A673 (cell line): Measurements from ENCODE around the gene MDGA2.

Experiments used
- CTCF ChIP-seq: fragments of 300-800, 200-600 bp; sonication (generic); conservative IDR thresholded peaks from 2 replicates; pipeline ENCODE4 v1.5.1; 2017; ENCODE audit warnings: low read depth, mild to moderate bottlenecking, antibody characterized with exemption, low read length, moderate library complexity, mixed read lengths
- EZH2 ChIP-seq: fragments of 200-600 bp; sonication (generic); IDR thresholded peaks from 2 replicates; pipeline ENCODE4 v1.6.1; 2017; ENCODE audit warnings: borderline replicate concordance, low read depth, mild to moderate bottlenecking, mixed read lengths, antibody characterized with exemption, low read length; ENCODE audit not compliant: poor library complexity, severe bottlenecking

GRCh38 chr14:47549886-47550285, 125.5 kb downstream of the MDGA2 start:
- TF ChIP-seq CTCF (no peak), EZH2 (no peak)
